Lower leg skin (tissue), 4 donors: ENCODE measurements around the gene PTGIS. TPM values are rescaled to one million over a fixed set of nuclear protein-coding genes. Genes with fewer than 3 reads are reported as not detected.

Source experiments
- DNase-seq, 2 donors: peaks; one replicate each; pipeline ENCODE4 v3.0.0-alpha.2; 2019; ENCODE audit warnings: low spot score in 2 of 2
- H3K4me3 ChIP-seq: fragments of 200-600 bp; sonication (generic); 2 replicates; pipeline ENCODE4 v1.5.1; 2017; ENCODE audit warnings: mild to moderate bottlenecking, low read depth; ENCODE audit not compliant: poor library complexity, severe bottlenecking
- POLR2A ChIP-seq, 2 donors: fragments of 450-650 bp; IDR thresholded peaks; one replicate each; pipeline ENCODE4 v1.6.1; 2016 to 2017; ENCODE audit warnings: antibody characterized with exemption in 2 of 2, mild to moderate bottlenecking in 1 of 2, moderate library complexity in 1 of 2
- WGBS, 2 donors: methylation state at CpG; one replicate each; pipeline ENCODE4 v1.1.5; 2018; 5-methylcytosine and 5-hydroxymethylcytosine counted together
- intact Hi-C: fragments of 100-400 bp; cut with DNase I; formaldehyde crosslinking; loops from one replicate; pipeline ENCODE4 v1.15.0; 2023; ENCODE audit warnings: low total_unique reads
- total RNA-seq, 4 donors: library from RNA; depleted of rRNA; stranded (reverse); fragments of >200 nt; gene quantifications; one replicate each; pipeline ENCODE4 v1.1.0, GENCODE V29; 2016
- TF ChIP-seq, protein P1 (sequence below), 3 donors: fragments of 450-650 bp; IDR thresholded peaks; one replicate each; pipeline ENCODE4 v1.5.1; 2016; ENCODE audit warnings: antibody characterized with exemption in 3 of 3, mild to moderate bottlenecking in 3 of 3, moderate library complexity in 2 of 3

PTGIS gene
- total RNA-seq, 4 donors from 2014 or later = 2.3 to 13.3 (median 9.1) TPM

GRCh38 chr20:49479785-49480184 is 88.2 kb downstream of the PTGIS start:
- intact Hi-C loops = loop anchor here (5.0 kb wide), 1 partner anchor 147 kb away; no protein-coding TSS in a partner anchor
- 68 to 75% methylated on average over 6 of the region's 6 CpGs for WGBS, 2 donors
- no peak for TF ChIP-seq POLR2A (IDR thresholded peaks at IDR 0.05)
- TF ChIP-seq, protein P1, sequence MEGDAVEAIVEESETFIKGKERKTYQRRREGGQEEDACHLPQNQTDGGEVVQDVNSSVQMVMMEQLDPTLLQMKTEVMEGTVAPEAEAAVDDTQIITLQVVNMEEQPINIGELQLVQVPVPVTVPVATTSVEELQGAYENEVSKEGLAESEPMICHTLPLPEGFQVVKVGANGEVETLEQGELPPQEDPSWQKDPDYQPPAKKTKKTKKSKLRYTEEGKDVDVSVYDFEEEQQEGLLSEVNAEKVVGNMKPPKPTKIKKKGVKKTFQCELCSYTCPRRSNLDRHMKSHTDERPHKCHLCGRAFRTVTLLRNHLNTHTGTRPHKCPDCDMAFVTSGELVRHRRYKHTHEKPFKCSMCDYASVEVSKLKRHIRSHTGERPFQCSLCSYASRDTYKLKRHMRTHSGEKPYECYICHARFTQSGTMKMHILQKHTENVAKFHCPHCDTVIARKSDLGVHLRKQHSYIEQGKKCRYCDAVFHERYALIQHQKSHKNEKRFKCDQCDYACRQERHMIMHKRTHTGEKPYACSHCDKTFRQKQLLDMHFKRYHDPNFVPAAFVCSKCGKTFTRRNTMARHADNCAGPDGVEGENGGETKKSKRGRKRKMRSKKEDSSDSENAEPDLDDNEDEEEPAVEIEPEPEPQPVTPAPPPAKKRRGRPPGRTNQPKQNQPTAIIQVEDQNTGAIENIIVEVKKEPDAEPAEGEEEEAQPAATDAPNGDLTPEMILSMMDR (IDR thresholded peaks at IDR 0.05) = no peak
- H3K4me3 ChIP-seq = no peak overlapping the region
- no peak for DNase-seq

GRCh38 chr20:49478754-49479689 is 88.9 kb downstream of the PTGIS start:
- intact Hi-C loops = no loop called here
- no peak overlapping the region for H3K4me3 ChIP-seq
- TF ChIP-seq, protein P1 (IDR thresholded peaks at IDR 0.05) = no peak
- TF ChIP-seq POLR2A (IDR thresholded peaks at IDR 0.05) = no peak
- WGBS, 2 donors = 78 to 83% methylated on average over 5 of the region's 5 CpGs
- DNase-seq = no peak

- 70 to 82% methylated on average over 7 of the region's 7 CpGs for WGBS, 2 donors
Measured at GRCh38 chr20:49478266-49478665, 89.7 kb downstream of the PTGIS start.

DNA sequence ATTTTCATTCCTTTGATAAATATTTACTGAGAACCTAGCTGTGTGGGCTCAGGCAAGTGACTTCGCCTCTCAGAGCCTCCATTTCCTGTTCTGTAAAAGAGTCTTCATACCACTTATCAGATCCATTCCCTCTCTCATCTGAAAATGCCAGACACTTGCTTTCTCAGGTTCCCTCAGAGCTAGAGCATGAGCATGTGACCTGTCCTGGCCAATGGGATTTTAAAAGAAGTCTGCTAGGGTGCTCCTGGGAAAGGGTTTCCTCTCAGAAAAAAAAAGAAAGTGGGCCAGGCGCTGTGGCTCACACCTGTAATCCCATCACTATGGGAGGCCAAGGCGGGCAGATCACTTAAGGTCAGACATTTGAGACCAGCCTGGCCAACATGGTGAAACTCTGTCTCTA is 90.7 kb downstream of the PTGIS start:
- intact Hi-C loops = no loop called here
- no peak for DNase-seq
- no peak overlapping the region for H3K4me3 ChIP-seq
- WGBS, 2 donors = 83 to 90% methylated on average over 3 of the region's 3 CpGs
- no peak for TF ChIP-seq POLR2A (IDR thresholded peaks at IDR 0.05)
- TF ChIP-seq, protein P1 (IDR thresholded peaks at IDR 0.05) = no peak

More at GRCh38 chr20:49478266-49478665, 89.7 kb downstream of the PTGIS start:
- intact Hi-C loops = no loop called here
- DNase-seq = no peak
- no peak overlapping the region for H3K4me3 ChIP-seq
- TF ChIP-seq POLR2A (IDR thresholded peaks at IDR 0.05) = no peak
- TF ChIP-seq, protein P1 (IDR thresholded peaks at IDR 0.05) = no peak

GRCh38 chr20:49476016-49476355 is 92.0 kb downstream of the PTGIS start:
- TF ChIP-seq, protein P1 (IDR thresholded peaks at IDR 0.05) = no peak
- no peak for TF ChIP-seq POLR2A (IDR thresholded peaks at IDR 0.05)
- H3K4me3 ChIP-seq = no peak overlapping the region
- DNase-seq = no peak
- intact Hi-C loops = no loop called here
- WGBS, 2 donors = 84 to 86% methylated on average over 7 of the region's 7 CpGs
